ENCODE measurements around the gene TJP3.

DNA sequence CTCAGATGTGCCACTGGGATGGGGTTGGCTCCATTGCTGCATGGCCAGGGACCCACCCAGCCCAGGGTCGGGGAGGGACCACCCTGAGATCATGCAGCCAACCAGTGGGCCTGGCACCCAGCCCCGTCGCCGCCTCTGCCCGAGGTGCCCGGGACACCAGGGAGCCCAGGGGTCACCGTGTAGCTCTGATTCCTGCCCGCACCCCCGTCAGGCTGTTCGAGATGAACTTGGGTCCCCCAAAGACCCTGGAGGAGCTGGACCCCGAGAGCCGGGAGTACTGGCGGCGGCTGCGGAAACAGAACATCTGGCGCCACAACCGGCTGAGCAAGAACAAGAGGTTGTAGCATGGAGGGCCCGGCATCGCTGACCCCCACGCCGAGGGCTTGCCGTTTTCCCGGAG is 58.9 kb downstream of the TJP3 start:
- TF ChIP-seq POLR2AphosphoS5 (IDR thresholded peaks at IDR 0.05; ENCODE audit: low read depth, low read length) (no peak), TAF1 (IDR thresholded peaks at IDR 0.05; ENCODE audit: borderline replicate concordance, insufficient read depth, low read length) (no peak), SIN3A (IDR thresholded peaks at IDR 0.05; ENCODE audit: borderline replicate concordance, insufficient read depth, low read length) (no peak), FOXP2 (optimal IDR thresholded peaks at IDR 0.05; ENCODE audit: borderline replicate concordance, extremely low read depth, extremely low read length, insufficient read depth) (no peak)
- TF ChIP-seq, protein P1, sequence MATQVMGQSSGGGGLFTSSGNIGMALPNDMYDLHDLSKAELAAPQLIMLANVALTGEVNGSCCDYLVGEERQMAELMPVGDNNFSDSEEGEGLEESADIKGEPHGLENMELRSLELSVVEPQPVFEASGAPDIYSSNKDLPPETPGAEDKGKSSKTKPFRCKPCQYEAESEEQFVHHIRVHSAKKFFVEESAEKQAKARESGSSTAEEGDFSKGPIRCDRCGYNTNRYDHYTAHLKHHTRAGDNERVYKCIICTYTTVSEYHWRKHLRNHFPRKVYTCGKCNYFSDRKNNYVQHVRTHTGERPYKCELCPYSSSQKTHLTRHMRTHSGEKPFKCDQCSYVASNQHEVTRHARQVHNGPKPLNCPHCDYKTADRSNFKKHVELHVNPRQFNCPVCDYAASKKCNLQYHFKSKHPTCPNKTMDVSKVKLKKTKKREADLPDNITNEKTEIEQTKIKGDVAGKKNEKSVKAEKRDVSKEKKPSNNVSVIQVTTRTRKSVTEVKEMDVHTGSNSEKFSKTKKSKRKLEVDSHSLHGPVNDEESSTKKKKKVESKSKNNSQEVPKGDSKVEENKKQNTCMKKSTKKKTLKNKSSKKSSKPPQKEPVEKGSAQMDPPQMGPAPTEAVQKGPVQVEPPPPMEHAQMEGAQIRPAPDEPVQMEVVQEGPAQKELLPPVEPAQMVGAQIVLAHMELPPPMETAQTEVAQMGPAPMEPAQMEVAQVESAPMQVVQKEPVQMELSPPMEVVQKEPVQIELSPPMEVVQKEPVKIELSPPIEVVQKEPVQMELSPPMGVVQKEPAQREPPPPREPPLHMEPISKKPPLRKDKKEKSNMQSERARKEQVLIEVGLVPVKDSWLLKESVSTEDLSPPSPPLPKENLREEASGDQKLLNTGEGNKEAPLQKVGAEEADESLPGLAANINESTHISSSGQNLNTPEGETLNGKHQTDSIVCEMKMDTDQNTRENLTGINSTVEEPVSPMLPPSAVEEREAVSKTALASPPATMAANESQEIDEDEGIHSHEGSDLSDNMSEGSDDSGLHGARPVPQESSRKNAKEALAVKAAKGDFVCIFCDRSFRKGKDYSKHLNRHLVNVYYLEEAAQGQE (IDR thresholded peaks at IDR 0.05; ENCODE audit: insufficient read depth in 1 of 2, low read depth in 2 of 2, low read length in 2 of 2): no peak

All from PFSK-1 (cell line).